KOPT-K1 (cell line): ENCODE results near the gene PACRG.

Experiments
- H3K27ac ChIP-seq: fragments of 200-600 bp; sonication (generic); 2 replicates; pipeline ENCODE4 v1.5.1; 2016; ENCODE audit warnings: antibody characterized with exemption, mild to moderate bottlenecking, low read depth, low read length; ENCODE audit not compliant: poor library complexity, severe bottlenecking
- H3K36me3 ChIP-seq: fragments of 200-600 bp; sonication (generic); 2 replicates; pipeline ENCODE4 v1.5.1; 2017; ENCODE audit warnings: antibody characterized with exemption, mild to moderate bottlenecking, low read length, moderate library complexity; ENCODE audit not compliant: insufficient read depth
- H3K9me3 ChIP-seq: fragments of 200-600 bp; sonication (generic); 2 replicates; pipeline ENCODE4 v1.5.1; 2017; ENCODE audit warnings: antibody characterized with exemption, low read length, mild to moderate bottlenecking; ENCODE audit not compliant: insufficient read depth, poor library complexity, severe bottlenecking

PACRG gene

GRCh38 chr6:163048345-163048744, 320.6 kb downstream of the PACRG start:
- no peaks in the 10 kb centered on the region for H3K9me3 ChIP-seq
- no peak overlapping the region for H3K27ac ChIP-seq
- H3K36me3 ChIP-seq = no peaks in the 10 kb centered on the region

GRCh38 chr6:163053667-163054344, 326.0 kb downstream of the PACRG start:
- H3K27ac ChIP-seq = no peak overlapping the region
- no peaks in the 10 kb centered on the region for H3K9me3 ChIP-seq
- no peaks in the 10 kb centered on the region for H3K36me3 ChIP-seq

GRCh38 chr6:163054641-163055040, 326.9 kb downstream of the PACRG start:
- no peak overlapping the region for H3K27ac ChIP-seq

DNA sequence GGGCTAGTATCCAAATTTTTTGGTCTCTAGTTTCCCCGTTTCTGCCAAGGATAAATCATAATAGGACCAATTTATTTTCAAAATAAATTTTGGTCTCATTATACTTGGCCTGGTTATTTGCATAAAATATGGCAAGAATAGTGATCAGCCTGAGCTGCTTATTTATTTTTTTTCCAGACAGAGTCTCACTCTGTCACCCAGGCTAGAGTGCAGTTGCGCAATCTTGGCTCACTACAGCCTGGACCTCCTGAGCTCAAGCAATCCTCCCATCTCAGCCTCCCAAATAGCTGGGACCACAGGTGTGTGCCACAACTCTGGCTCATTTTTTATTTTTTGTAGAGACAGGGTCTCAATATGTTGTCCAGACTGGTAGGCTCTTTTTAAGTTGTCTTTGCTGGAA, 329.5 kb downstream of the PACRG start:
- Histone ChIP-seq H3K9me3 (no peaks in the 10 kb centered on the region), H3K27ac (no peak overlapping the region), H3K36me3 (no peaks in the 10 kb centered on the region)

More at GRCh38 chr6:163054641-163055040, 326.9 kb downstream of the PACRG start:
- no peaks in the 10 kb centered on the region for H3K36me3 ChIP-seq
- no peaks in the 10 kb centered on the region for H3K9me3 ChIP-seq

DNA sequence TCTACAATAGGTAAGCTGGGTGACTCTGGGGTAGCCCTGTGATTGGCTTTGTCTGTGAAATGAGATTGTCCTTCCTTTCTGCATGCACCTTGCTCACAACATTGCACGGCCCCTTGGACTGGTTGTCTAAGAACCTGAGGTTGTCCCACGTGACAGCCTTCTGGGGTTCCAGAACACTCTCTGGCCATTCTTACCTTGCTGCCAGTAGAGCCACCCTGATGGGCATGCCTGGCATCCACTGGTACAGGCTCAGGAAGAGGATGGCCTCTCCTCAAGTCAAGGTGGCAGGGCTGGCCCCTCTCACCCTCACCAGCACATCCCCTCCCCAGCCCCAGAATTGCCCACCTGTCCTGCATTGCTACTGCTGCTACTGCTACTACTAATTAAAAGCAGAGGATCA, 335.0 kb downstream of the PACRG start:
- Histone ChIP-seq H3K27ac (no peak overlapping the region), H3K36me3 (no peaks in the 10 kb centered on the region), H3K9me3 (no peaks in the 10 kb centered on the region)

GRCh38 chr6:163063561-163063960, 335.8 kb downstream of the PACRG start:
- no peak overlapping the region for H3K27ac ChIP-seq
- H3K9me3 ChIP-seq = no peaks in the 10 kb centered on the region
- no peaks in the 10 kb centered on the region for H3K36me3 ChIP-seq

DNA sequence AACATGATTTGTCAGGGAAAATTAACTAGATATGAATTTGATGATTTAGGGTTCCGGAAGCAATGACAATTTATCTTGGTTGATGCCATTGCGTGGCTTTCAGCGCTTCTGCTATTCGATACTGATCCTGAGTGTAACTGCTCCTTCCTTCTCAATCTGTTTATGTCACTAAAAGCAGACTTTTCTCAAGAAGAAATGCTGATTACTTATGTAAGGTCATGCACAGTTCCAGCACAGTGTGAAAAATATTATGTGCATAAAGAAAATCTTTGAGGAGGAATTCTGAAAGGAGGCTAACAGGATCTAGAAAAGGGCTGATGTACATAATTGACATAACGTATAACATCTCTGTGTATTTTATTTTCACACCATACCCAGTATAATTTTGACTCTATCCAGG, 336.6 kb downstream of the PACRG start:
- no peaks in the 10 kb centered on the region for H3K9me3 ChIP-seq
- no peak overlapping the region for H3K27ac ChIP-seq
- no peaks in the 10 kb centered on the region for H3K36me3 ChIP-seq

DNA sequence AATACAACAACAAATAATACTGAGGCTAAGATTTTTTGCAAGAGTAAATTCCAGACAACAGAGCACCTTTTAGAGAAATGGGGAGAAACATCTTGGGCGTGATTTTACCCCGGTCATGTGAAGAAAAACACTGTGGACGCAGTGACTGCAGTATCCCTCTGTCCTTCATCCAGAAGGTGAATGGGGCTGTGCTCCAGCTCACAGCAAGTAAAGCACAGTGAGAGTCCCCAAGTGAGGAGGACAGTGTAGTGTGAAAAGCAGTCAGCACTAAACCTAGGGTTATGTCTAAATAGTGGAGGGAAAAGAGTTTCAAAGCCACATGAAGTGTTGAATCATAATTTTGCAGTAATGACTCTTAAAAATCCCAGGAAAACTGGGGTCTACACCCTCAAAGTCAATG, 338.4 kb downstream of the PACRG start:
- Histone ChIP-seq H3K9me3 (no peaks in the 10 kb centered on the region), H3K36me3 (no peaks in the 10 kb centered on the region), H3K27ac (no peak overlapping the region)

GRCh38 chr6:163077134-163077533, 349.4 kb downstream of the PACRG start:
- no peak overlapping the region for H3K27ac ChIP-seq
- no peaks in the 10 kb centered on the region for H3K36me3 ChIP-seq
- H3K9me3 ChIP-seq = no peaks in the 10 kb centered on the region

- Histone ChIP-seq H3K27ac (no peak overlapping the region), H3K9me3 (no peaks in the 10 kb centered on the region), H3K36me3 (no peaks in the 10 kb centered on the region)
Measured at GRCh38 chr6:163078712-163079111, 350.9 kb downstream of the PACRG start.

GRCh38 chr6:163080228-163080627, 352.5 kb downstream of the PACRG start:
- H3K27ac ChIP-seq = no peak overlapping the region
- H3K36me3 ChIP-seq = no peaks in the 10 kb centered on the region

GRCh38 chr6:163083141-163083540, 355.4 kb downstream of the PACRG start:
- no peaks in the 10 kb centered on the region for H3K9me3 ChIP-seq
- no peak overlapping the region for H3K27ac ChIP-seq
- no peaks in the 10 kb centered on the region for H3K36me3 ChIP-seq

More at GRCh38 chr6:163080228-163080627, 352.5 kb downstream of the PACRG start:
- H3K9me3 ChIP-seq = no peaks in the 10 kb centered on the region

DNA sequence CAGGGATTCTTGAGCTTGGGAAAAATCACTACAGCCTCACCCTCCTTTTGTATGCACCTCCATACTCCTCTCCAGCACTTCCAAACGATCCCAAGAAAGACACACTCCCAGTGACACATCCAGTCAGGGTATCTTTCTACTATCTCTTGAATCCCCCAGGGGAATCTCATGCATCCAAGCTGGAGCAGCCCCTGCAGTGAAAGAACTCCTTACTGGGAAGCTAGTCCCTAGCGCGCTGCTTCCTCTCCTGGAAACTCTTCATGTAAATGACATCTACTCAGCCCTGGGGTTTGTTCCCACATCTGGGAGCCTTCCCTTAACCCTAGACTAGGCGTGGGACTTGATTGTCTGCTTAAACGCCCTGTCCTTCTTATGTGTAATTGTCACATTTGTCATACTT, 357.7 kb downstream of the PACRG start:
- no peak overlapping the region for H3K27ac ChIP-seq
- no peaks in the 10 kb centered on the region for H3K36me3 ChIP-seq
- no peaks in the 10 kb centered on the region for H3K9me3 ChIP-seq

GRCh38 chr6:163085861-163086623, 358.3 kb downstream of the PACRG start:
- Histone ChIP-seq H3K27ac (no peak overlapping the region), H3K36me3 (no peaks in the 10 kb centered on the region)

GRCh38 chr6:163086624-163086920, 358.8 kb downstream of the PACRG start:
- Histone ChIP-seq H3K9me3 (no peaks in the 10 kb centered on the region), H3K36me3 (no peaks in the 10 kb centered on the region), H3K27ac (no peak overlapping the region)

More at GRCh38 chr6:163085861-163086623, 358.3 kb downstream of the PACRG start:
- no peaks in the 10 kb centered on the region for H3K9me3 ChIP-seq

- no peak overlapping the region for H3K27ac ChIP-seq
- no peaks in the 10 kb centered on the region for H3K9me3 ChIP-seq
- no peaks in the 10 kb centered on the region for H3K36me3 ChIP-seq
Measured at GRCh38 chr6:163087981-163088380, 360.2 kb downstream of the PACRG start.
